ENCODE data around the gene IFIT5.
"Not testable (repeated sequence)": the region's sequence is repeated elsewhere in the genome, so short reads cannot be mapped to it uniquely, and the experiment has no call there.

IFIT5 gene

DNA sequence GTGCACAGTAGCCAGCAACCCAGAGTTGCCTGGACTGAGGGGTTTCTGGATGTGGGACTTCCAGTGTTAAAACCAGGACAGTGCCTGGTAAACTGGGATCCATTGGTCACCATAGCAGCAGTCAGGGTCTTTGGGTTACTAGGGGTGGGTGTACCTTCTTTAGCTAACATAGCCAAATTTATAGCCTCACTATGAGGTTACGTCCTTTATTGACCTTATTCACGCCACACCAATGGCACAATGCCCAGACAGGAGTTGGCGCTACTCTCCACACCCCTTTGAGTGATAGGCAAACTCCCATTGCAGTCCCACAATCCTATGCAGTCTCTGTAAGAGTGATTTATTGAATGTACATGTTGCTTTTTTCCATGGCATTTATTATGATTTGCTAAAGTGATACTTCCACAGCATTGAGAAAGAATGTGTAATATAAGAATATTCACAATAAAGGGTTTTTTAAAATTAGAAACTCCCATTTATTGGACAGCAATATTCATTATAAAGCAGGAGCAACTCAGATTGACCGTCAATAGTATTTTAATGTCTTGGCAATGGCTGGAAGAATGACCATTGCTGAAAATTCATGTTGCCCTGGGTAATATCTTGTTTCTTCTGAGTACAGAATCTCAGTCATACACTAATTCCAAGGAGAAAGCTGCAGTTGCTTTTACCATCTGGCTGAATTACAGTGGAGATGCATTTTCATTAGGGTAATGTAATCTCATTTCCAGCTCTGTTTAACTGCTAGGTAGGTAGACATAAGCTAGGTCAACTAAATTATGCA is 26.1 kb downstream of the IFIT5 start:
- DNase-seq: peak; percentile 36

DNA sequence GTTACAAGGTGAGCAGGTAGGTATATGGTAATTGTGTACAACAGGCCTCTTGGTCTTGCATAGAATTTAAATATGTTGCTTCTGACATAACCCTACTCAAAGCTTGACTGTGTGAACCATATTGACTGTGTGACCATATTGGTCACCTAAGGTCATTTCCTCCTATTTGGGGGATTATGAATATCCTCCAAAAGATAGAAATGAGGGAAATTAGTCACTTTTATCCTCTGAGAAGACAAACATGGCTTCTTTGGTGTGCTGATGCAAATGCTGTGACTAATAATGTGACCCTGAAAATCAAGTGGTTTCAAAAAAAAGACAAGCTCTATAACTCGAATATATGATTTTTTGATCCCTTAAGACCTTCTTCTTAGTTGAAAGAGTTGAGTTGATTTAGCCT is 27.9 kb downstream of the IFIT5 start:
- no peak for DNase-seq

DNA sequence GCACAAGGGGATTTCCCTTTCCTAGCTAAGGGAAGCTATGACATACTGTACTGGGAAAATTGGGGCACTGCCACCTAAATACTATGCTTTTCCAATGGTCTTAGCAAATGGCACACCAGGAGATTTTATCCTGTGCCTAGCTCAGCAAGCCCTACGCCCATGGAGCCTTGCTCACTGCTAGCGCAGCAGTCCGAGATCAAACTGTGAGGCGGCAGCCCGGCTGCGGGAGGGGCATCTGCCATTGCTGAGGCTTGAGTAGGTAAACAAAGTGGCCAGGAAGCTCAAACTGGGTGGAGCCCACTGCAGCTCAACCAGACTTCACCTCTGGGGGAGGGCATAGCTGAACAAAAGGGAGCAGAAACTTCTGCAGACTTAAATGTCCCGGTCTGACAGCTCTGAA is 30.5 kb downstream of the IFIT5 start:
- not testable (repeated sequence) for DNase-seq

DNA sequence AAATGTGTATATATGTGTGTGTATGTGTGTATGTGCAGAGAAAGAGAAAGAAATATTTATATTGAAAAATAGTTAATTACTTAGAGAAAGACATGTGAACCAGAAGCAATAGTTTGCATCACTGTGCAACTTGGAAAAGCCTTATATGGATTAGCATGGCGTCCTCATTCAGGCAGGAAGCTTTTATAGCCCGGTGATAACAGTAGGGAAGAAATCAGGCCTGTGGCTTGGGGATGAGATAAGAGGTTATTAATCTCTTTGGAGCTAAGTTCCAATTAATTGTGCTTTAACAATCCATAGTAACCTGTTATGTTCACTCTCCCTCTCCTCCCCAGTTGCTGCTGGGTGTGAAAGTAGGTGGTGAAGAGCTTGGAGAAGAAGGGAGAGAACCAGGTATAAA is 36.5 kb downstream of the IFIT5 start:
- DNase-seq: no peak

DNA sequence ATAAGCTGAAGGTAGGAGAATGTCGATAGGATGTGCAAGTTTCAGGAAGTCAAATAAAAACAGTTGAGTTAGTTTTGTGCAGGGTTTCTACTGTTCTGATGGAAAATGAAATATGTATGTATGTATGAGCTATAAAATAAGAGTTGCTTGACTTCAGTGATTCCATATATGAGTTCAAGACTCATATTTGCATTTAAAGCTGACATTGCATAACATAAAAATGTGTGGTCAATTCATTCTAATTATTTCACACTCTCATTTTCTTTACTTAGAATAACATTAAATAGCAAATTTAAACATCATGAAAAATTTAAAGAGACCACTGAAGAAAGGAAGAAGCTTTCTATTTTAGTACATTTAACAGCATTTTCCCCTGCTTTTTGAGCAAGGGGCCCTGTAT is 37.8 kb downstream of the IFIT5 start:
- no peak for DNase-seq

DNA sequence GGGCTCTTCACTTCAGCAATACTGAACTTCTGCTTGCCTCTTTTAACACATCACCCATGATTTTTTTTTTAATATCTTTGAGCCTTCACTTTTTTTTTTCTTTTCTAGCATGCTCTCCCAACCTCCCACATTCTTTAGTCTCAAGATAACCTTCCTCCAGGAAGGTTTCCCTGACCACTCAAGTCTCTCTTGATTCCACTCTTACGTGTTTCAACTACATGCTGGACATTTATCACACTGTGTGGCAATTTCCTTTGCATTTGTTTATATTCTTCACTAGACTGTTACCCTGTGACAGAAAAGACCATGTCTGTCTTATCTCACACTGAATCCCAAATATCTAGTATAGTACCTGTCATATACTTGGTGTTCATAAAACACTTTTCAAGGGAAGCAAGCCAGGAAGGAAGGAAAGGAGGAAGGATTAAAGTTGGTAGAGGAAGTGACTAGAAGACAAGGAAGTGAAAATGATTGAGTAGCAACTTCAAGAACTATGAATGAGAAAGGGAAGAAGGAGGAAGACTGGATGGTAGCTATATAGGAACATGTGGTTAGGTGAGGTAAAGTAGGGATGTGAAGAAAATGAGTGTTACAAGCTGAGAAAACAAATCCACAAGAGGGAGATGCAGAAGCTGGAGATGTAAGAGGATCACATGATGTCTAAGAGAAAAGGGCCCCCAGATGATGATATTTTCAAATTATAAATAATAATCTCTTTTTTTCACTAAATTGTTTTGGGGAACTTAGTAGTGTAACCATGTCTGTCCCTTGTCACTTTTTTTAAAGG is 40.4 kb downstream of the IFIT5 start:
- no peak for DNase-seq

DNA sequence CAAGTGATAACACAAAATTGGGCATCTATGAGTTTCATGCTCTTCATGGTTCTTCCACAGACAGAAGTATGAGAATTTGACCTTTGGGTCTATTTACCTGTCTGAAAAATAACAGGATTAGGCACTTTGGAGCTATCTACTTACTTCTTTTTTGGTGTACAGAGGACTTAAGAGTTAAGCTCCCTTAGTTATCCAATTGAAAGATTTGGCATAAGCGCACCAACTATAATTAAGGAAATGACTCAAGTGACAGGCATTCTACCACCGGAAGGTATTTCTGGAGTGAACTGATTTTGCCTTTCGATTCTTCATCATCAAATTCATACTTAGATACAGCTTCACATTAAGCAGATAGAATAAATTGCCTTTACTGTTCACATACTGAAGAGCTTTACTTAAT is 43.9 kb downstream of the IFIT5 start:
- DNase-seq: no peak

DNA sequence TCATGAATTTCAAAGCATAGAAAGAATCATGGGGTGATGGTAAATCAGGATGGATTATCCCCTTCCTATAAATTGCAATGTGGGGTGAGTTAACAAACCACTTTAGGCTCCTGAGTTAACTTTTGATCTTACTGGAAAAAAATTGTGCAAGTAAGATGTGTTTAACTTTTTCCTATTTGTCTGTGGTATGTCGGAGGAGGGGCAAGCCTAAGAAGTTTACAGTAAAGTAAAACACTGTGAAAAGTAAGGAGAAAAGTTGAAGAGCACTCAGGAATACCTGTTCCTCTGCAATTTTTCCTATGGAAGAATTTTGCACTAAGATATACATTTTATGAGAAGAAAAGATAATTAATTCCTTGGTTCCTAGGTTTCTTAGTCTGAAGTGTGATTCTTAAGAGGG is 44.4 kb downstream of the IFIT5 start:
- no peak for DNase-seq

DNA sequence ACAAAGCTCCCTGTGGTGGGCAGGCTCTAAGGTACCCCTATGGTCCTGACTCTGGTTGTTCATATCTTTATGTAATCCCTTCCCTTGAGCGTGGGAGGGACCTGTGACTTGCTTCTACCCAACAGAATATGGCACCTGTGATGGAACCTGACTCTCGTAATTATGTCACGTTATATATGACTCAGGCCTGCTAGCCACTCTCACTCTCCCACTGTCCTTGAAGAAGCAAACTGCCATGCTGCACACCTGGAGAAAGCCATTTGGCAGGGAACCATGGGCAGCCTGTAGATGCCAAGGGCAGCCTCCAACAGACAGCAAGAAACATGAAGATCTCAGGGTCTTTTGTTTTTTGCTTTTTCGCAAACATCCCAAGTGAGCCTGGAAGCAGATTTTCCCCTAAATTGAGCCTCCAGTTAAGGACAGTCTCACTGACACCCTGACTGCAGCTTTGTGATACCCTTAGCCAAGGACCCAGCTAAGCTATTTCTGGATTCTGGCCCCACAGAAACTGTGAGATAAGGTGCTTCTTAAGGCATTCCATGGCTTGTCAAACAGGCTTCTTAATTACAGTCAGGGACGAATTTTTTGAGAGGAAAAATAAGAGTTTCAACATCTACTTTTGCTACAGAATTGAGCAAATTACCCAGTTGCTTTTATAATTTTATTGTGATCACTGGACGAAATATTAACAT is 49.6 kb downstream of the IFIT5 start:
- DNase-seq: no peak

DNA sequence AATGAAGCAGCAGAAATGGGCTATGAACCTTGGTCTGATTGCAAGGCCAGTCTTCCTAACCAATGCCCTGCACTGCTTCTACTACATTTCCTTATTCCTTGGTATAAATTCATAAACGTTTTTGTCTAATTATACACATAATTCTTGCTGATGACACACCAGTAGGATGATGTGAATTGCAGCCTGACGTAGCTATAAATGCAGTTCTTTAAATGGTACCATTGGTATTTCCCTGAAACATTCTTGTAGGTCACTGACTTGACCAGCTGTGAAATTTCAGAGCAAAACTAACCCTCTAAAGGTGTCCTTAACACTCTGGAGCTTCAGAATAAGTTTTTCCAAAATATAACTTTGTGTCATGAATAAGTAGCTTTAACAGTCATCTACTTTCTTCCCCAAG is 50.8 kb downstream of the IFIT5 start:
- no peak for DNase-seq

DNA sequence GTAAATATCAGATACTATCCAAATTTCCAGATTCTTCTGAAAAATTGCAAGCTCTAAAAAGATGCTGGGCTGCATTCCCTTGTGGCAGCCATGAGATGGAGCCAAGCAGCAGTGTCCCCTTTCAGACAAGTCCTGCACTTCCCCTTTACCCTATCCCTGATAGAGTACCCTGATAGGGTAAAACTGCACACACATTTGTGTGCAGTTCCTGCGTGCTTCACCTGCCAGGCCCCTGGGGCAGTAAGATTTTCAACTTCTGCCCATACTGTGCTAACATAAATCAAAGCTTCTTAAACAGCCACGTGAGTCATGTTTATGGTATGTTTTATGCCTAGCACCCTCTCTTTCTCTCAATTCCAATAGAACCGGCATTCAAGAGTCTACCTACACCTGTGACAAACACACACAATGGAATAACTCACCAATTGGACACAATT is 52.2 kb downstream of the IFIT5 start:
- peak; percentile 68 for DNase-seq

DNA sequence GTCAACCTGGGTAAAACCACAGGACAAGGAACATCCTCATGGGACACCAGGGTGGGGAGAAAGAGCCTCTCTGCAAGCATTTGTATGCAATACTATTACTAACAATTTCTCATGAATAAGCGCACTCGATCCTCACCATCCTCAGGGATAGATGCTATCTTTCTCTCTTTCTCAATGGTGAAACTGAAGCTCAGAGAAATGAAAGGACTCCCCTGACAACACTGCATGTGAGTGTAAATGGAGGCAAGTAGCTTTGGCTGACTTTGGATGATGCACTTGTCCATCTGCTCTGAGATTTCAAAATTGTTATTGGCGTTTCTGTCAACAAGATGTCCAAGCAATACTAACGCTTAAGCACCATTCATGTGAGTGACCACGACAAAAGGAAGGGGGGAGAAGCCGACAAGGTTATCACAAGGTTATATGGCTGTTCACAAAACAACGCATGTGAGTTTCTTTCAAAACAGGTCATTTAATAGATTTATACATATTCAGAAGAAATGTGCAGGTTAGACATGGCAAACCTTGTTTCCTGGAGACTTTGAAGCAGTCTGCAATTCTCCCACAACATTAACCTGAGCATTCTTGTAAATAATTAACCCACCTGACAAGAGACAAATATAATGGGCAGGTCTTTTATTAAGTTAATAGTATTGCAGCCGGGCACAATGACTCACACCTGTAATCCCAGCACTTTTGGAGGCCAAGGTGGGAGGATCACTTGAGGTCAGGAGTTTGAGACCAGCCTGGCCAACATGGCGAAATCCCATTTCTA is 54.0 kb downstream of the IFIT5 start:
- DNase-seq: no peak

DNA sequence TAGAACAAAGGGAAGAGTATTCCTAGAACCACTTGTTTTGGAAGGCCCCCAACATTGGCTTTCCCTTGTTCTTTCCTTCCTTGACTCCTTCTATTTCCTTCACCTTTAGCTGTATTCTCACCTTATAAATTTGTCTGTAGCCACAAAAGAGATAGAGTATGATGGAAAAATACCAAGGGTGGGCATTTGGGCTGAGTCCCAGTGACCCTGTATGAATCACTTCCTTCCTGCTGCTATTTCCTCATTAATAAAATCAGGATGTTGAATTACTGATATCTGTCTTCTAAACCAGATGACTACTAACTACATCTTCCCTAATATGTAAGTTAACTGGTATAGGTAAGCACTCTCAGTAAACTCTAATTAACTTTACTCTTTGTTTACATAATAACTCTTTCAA is 55.1 kb downstream of the IFIT5 start:
- DNase-seq: no peak

Measured in hematopoietic multipotent progenitor cell treated with erythropoietin and hydrocortisone succinate and interleukin-3 and kit ligand, for 4 days (in vitro differentiated cells).